GM21515 (cell line): Measurements from ENCODE around the gene ATXN7L1.

ENCODE experiments used
- ATAC-seq: cut with Tn5 transposase; IDR thresholded peaks from one replicate; pipeline ENCODE4 v1.9.1; 2021; ENCODE audit not compliant: unreplicated experiment

Gene ATXN7L1, protein sequence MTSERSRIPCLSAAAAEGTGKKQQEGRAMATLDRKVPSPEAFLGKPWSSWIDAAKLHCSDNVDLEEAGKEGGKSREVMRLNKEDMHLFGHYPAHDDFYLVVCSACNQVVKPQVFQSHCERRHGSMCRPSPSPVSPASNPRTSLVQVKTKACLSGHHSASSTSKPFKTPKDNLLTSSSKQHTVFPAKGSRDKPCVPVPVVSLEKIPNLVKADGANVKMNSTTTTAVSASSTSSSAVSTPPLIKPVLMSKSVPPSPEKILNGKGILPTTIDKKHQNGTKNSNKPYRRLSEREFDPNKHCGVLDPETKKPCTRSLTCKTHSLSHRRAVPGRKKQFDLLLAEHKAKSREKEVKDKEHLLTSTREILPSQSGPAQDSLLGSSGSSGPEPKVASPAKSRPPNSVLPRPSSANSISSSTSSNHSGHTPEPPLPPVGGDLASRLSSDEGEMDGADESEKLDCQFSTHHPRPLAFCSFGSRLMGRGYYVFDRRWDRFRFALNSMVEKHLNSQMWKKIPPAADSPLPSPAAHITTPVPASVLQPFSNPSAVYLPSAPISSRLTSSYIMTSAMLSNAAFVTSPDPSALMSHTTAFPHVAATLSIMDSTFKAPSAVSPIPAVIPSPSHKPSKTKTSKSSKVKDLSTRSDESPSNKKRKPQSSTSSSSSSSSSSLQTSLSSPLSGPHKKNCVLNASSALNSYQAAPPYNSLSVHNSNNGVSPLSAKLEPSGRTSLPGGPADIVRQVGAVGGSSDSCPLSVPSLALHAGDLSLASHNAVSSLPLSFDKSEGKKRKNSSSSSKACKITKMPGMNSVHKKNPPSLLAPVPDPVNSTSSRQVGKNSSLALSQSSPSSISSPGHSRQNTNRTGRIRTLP

DNA sequence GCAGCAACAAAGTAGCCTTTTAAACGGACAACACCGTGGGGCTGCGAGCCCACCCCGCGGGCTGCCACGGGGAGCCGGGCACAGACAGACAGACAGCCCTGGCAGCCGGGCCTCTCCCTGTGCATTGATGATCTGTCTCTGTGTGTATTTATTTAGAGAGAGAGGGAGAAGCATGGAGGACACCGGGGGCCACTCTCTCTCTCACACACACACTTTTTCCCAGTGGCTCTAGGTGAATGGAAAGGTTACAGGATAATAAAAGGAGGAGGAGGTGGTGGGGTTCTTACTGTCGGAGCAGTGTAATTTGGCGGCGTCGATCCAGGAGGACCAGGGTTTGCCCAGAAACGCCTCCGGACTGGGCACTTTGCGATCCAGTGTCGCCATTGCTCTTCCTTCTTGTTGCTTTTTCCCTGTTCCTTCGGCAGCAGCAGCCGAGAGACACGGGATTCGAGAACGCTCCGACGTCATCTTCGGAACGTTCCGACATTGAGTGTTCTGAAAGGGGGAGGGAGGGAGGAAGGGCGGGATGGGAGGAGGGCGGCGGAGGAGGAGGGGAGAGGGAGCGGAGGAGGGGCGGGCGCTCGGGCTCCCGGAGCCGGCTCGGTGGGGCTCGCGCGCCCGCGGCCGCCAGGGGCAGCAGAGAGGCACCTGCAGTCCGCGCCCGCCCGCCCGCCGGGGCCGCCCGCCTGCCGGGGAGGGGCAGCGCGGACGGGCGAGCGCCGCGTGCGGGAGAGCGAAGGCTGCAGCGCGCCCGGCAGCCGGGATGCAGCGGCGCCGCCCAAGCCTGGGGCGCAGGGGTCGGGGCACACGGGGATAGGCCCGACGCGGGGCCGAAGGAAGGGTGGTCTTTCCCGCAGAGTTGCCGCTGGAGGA is at the start of gene ATXN7L1:
Gene ATXN7L1, minus strand, starts transcription at position 509 of the 873 bp plus-strand sequence. Its CDS starts 41 bp downstream, at position 468.
- ATAC-seq, result peak; percentile 96

DNA sequence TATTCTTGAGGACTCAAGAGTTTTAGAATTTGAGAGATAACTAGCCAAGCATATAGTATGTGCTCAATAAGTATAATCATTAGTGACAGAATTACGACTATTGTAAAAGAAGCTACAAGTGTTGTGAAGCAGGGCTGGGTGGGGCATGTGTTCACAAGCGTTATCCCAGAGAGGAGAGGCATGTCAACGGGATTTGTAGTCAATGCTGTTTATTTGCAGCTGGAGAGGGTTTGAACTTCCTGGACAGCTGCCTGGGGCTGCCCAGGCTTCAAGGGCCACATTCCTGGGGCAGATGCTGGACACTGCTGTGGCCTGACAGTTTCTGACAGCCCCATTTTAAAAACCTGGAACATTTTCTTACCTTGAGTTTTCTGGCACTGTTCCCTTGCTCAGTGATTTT is 49.7 kb upstream of the ATXN7L1 start:
- ATAC-seq, result no peak

DNA sequence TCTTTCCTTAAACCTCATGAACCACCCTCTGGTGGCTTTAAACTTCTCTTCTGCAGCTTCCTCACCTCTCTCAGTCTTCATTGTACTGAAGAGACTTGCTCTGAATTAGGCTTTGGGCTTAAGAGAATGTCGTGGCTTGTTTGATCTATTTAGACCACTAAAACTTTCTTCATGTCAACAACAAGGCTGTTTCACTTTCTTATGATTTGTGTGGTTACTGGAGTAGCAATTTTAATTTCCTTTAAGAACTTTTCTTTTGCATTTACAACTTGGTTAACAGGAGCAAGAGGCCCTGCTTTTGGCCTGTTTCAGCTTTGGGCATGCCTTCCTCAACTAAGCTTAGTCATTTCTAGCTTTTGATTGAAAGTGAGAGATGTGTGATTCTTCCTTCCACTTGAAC is 48.5 kb upstream of the ATXN7L1 start:
- no peak for ATAC-seq

DNA sequence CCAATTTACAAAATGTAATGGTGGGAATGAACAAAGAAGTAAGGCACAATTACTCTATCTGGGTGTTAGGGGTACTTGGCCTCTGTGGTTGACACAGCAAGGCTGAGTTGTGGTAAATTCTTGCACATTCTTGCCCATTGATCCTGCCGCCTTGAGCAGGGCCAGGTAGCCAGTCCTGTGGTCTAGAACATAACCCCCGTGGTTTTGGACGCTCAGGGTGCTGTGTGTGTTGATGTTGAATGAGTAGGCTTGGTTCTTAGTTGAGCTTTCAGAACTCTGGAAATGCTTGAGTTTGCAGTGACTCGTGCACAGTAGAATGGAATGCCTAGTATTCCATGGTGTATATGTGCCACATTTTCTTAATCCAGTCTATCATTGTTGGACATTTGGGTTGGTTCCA is 44.4 kb upstream of the ATXN7L1 start:
- no peak for ATAC-seq

DNA sequence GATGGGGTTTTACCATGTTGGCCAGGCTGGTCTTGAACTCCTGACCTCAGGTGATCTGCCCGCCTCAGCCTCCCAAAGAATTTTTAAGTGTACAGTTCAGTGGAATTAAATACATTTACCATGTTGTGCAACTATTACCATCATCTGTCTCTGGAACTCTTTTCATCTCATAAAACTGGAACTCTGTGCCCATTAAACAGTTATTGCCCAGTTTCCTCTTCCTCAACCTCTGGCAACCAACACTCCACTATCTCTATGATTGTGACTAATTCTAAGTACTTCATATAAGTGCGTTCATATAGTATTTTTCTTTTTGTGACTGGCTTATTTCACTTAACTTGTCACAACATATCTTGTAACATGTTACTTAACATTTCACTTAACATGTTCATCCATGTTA is 41.3 kb upstream of the ATXN7L1 start:
- ATAC-seq, result no peak

DNA sequence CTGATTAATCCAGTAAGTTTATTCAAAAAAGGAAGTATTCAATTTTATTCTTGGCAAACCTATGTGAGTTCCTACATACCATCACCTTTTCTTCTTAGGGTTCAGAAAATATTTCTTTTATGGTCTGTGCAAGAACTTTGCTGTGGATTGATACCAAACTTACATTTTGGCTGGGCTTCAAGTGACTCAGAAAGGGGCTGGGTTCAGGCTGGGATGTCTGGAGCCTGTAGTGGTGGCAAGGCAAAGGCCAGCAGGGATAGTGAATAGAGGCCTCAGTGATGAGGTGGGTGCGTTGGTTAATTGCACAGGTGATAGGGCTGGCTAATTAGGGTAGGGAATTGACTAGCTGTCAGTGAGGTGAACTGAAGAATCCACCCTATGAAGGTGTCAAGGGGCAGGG is 40.2 kb upstream of the ATXN7L1 start:
- no peak for ATAC-seq

DNA sequence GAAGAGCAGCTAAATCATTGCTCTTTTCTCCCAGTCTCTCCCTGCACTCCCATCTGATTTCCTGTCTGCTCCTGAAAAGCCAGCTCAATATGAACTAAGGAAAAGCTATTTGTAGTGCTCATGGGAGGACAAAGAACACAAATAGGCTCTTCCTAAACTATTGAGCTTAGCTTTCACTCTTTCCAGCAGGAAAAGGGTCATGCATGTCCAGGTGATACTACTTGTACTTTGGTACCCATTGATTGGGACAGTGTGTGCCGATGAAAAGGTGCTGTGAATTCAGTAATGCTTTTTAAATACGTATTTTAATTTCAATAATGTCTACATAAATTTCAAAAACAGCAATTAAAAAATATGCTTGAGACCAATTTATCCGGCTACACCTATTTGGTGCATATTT is 37.5 kb upstream of the ATXN7L1 start:
- ATAC-seq, result no peak

DNA sequence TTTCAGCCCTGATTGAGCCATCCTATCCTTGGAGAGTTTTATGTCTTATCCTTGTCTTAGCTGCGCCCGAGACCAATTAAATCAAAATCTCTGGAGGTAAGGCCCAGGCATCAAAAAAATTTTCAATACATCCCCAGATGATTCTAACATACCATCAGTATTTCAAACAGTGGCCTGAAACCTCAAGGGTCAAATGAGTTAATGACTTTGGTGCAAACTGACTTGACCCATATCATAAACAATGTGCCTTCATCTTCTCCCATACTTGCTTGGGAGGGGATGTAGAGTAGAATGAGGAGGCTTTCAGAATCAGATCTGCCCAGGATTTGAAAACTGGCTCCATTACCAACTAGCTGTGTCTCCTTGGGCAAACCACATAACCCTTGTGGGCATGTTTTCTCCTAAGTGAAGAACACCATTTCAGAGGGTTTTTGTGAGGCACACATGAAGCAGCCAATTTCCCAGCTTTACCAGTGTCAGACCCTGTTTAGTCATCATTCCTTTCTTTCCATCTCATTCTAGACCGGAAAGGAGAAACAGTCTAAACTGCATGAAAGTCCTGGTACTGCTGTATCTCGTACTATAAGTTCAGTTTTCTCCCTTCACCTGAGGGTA is 35.7 kb upstream of the ATXN7L1 start:
- ATAC-seq, result no peak

DNA sequence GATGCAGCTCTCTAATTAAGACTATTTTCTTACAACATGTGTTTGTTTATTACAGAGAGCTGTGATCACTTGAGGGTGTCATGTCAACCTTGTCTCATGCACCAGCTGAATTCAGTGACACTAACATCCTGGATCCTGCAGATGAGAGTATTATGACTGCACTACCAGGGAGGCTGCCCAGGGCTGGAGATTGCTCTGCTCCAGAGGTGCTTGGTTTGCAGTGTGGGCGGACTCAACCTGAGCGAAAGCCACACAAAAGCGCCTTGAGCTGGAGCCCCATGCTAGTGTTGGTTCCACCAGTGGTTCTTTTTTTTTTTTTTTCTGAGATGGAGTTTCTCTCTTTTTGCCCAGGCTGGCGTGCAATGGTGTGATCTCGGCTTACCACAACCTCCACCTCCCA is 33.8 kb upstream of the ATXN7L1 start:
- no peak for ATAC-seq

DNA sequence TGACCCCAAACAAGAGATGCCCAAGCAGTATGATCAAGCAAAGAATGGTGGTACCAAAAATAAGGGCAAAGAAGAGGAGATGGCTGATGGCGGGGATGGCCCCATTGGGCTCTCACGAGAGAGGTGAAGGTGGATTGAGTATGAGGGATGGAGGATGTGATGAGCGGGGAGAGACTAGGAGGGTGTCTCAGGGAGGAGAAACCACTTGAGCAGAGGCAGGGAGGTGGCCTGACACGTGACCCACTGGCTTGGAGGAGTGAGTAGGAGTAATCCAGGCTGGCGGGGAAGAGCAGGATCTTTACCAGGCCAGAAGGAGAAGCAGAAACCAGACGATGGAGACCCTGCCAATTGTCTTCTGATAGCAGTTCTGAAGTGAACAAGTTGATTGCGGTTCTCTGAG is 33.3 kb upstream of the ATXN7L1 start:
- no peak for ATAC-seq

DNA sequence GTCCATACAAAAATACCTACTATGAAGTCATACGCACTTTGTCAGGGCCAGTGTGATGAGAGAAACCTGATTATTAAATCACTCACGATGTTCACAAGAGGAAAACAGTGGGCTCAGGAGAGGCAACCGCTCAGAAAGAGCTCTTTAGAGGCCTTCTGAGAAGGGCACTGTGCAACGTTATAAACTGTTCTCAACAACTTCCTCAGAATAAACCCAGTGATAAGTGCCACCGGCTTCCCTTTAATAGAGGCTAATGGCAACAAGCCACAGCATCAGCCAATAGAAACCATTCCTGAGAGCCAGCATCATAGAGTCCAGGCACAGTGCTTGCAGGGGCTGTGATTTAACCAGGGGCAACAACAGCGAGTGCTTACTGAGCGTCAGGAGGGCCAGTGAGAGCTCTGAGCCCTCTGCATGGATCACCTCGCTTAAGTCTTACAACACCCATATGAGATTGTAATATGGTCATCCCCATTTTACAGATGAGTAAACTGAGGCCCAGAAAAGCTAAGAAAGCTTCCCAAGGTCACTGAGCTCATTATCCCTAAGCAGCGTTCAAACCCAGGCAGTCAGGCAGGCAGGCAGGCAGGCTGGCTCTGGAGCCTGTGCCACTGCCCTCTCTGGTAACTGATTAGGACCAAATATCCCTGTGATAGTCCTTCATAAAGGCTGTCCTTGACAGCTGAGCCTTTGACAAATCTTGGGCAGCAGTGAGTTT is 30.9 kb upstream of the ATXN7L1 start:
- no peak for ATAC-seq

DNA sequence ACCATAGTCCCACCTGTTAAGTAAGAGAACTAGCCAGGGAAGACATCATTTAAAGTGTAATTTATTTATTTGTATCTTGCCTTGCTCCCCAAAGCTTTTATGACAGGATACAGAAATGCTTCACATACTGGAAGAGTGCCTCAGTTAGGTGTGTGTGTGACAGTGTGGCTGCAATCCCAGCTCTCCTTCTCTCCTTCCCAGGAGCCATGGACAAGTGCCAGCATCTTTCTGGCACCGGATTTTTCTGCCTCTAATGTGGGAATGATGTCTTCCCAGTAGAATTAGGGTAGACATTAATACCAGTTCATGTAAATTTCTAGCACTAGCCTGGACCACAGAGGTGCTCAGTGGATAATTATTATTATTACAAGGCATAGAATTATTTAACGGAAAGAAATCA is 30.3 kb upstream of the ATXN7L1 start:
- no peak for ATAC-seq

DNA sequence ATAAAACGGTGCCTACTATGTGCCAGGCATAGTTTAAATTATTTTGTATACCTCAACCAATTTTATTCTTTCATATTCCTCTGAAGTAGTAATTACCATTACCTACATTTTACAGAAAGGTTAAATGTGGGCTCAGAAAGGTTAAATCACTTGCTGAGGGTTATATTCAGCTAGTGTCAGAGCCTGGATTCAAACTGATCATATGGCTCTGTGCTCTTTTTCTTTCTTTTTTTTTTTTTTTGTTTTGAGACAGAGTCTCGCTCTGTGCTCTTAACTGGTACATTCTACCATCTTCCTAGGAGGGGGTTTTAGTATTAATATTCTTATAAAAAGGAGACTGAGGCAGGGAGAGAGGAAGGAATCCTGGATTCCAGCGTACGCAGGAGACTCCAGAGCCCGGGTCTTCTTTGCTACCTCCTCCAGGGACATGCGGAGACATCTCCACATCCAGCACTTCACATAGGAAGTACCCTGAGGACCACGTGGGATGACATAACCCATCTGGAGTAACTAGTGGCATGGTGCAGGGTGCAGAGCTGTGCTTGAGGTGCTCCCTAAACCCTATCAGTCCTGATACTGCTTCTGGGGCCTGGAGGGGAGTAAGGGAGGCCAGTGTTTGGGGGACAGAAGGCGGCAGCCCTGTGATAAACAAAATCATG is 29.6 kb upstream of the ATXN7L1 start:
- ATAC-seq, result no peak

DNA sequence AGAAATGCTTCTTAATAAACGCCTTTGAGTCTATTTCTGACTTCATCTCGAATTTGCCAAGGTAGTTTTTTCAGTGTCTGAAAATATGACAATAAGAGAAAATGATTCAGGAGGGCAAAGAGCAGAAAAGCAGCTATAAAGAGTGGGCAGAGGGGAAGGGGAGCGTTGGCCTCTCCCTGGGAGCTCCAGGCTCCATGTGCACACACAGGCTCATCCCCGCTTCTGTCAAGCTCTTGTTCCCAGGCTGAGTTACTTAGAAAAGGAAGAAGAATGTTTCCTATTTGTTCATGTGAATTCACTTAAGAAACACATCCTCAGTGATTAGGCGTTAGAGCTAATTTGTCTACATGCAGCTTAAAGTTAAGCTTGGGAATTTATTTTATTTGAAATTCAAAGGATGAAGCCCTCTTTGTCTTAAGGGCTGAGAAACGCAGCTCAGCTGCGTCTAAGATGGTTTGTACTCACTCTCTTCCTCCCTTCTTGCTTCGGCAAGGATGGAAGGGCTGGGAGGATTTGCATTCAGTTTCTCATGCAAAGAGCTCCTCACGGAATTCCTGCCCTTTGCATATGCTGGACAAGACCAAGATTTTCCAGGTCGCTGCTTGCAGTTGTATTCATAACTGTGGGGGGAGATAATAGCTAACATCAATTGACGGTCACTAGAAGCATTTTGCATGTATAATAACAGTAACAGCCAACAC is 29.0 kb upstream of the ATXN7L1 start:
- ATAC-seq, result no peak

DNA sequence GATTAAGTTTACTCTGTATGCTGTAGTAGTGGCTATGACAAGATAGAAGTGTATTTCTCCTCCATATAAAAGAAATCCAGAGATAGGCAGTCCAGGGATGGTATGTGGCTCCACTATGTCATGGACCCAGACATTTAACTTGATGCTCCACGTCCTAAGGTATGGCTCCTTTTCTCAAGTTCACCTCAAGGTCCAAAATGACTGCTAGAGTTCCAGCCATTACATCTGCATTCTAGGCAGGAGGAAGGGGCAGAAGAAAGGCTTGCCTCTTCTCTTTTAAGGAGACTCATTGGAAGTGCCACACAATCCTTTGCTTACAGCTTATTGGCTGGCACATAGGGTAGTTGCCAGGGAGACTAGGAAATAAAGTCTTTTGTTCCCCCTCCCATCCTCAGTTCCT is 27.7 kb upstream of the ATXN7L1 start:
- ATAC-seq, result no peak

DNA sequence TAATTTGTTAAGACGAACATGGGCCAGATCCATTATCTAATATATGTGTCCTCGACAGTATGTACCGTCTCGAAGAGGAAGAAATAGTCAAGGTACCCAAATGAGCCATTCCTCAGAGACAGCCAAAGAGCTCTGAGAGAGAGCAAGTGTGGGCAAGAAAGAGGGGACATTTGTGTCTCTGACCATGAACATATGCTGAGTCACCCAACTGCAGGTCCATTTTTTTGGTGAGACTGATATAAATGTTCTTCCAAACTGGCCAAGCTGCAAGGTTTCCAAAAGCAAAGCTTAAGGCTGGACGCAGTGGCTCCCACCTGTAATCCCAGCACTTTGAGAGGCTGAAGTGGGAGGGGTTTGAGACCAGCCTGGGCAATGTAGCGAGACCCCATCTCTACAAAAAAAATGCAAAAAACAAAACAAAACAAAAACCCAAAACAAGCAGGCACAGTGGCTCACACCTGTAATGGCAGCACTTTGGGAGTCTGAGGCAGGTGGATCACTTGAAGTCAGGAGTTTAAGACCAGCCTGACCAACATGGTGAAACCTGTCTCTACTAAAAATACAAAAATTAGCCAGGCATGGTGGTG is 26.0 kb upstream of the ATXN7L1 start:
- no peak for ATAC-seq

DNA sequence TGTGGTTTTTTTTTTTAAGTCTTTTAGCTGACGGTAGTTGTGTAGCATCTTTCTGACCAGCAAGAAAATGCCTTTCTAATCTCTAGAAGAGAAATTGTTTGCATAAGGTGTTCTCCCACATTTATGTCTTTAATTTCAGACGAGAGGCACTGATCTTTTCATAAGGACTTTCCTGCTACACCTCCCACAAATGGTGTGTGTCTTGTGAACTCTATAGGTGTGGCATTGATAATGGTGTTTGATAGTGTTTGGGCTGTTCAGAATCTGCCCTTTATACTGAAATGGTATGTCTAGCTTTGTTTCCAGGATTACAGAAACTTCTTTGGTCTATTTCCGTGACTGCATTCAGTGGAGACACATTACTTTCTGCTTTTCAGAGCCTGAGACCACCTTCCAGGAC is 21.6 kb upstream of the ATXN7L1 start:
- no peak for ATAC-seq

DNA sequence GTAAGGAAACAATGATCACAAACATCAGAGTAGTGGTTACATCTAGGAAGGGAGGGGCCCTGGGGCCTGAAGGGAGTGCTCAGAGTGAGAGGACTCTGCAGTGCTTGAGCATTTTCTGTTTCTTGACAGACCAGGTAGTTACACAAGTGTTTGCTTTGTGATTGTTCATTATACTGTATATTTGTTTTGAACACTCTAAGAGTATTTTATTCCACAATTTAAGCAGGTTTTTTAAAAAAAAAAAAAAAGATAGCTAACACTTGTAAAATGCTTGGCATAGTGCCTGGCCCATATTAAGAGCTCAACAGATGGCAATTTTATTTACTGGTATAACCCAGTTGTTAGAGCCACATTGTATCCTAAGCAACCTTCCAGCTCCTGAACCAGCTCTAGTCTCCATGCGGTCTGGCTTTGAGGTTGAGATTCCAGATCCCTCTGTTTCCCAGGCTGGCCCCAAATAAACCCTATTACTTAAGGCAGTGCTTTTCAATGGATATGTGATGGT is 20.1 kb upstream of the ATXN7L1 start:
- no peak for ATAC-seq
